Activated CD8-positive, alpha-beta memory T cell treated with anti-CD3 and anti-CD28 coated beads for 24 hours (primary cell): ENCODE data around the gene VOPP1.

Experiments used
- DNase-seq: peaks from one replicate; pipeline ENCODE4 v3.0.0-alpha.2; 2020

Gene VOPP1

DNA sequence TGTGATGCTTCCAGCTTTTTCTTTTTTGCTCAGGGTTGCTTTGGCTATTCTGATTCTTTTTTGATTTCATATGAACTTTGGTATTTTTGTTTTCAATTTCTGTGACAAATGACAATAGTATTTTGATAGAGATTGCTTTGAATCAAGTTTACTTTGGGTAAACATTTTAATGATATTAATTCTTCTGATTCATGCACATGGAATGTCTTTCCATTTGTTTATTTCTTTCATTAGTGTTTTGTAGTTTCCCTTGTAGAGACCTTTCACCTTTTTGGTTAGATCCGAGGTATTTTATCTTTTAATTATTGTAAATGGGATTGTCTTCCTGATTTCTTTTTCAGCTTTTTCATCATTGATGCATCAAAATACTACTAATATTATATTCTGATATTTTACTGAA, 114.0 kb downstream of the VOPP1 start:
- DNase-seq: no peak

- DNase-seq: no peak
Measured at GRCh38 chr7:55457801-55458200, 114.5 kb downstream of the VOPP1 start.

DNA sequence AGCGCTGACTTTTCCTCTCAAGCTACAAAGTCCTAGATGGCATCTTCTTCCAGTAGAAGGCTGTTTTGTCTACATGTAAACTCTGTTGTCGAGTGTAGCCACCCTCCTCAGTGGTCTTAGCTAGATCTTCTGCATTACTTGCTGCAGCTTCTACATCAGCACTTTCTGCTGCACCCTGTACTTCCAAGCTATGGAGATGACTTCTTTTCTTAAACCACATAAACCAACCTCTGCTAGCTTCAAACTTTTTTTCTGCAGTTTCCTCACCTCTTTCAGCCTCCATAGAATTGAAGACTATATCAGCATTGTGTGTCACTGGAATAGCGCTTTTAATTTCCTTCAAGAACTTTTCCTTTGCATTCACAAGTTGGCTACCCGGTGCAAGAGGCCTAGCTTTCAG, 119.3 kb downstream of the VOPP1 start:
- DNase-seq: no peak

DNA sequence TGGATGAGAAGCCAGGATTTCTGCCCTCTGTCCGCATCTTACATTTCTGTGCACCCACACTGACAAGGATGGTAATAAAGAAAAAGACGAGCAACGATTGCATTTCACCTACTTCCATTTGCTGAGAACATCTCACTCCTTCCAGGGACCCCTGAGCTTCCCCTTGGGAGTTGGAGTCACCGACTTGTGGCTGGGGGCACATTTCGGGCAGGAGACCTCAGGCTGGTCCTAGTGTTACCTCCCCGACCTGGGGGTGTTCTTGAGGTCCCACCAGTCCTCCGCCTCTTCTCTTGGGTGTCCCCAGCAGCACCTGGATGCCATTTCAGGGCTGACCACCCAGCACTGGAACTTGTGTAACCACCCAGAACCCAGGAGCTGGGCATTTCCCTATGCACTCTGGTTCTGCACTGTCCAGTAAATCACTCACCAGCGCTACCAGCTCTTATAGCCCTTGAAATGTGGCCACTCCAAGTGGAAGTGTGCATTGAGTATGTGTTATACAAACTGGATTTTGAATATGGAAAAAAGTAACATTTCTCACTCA, 122.2 kb downstream of the VOPP1 start:
- no peak for DNase-seq

DNA sequence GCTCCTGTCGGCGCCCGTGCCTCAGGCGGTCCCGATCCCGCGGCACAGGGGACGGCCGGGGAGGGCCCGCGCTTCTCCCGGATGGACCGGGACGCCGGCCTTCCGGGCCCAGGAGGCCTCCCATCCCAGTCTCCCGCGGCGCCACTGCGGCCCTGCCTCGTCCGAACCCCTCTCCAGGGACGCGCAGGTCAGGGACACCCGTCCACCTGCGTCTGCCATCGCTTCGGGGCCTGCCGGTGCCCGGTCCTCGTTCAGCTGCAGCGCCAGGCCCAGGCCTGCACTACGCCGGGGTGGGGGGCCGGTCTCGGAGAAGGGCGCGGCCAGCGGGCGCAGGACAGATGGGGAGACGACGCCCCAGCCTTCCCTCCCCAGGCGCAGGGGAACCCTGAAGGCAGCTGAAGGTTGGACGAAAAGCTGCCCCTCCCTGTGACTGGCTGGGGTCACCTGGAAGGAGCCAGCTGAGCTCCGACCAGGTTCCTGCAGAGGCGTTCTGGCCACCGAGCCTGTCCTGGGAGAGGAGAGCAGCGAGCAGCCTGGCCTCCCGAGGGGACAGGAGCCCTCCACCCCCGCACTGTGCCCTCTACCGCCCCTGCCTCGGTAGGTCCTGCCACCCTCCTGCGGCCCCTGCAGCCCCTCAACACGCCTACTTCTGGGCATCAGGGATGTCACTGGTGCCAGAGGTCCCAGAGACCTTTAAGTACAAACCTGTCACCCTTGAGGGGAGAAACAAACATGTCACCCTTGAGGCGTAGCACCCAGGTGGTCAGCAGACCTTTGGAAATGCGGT, 122.9 kb downstream of the VOPP1 start:
- DNase-seq: no peak

GRCh38 chr7:55448526-55448925, 123.8 kb downstream of the VOPP1 start:
- DNase-seq: no peak

GRCh38 chr7:55444786-55445185, 127.5 kb downstream of the VOPP1 start:
- DNase-seq: no peak

GRCh38 chr7:55441774-55442522, 130.4 kb downstream of the VOPP1 start:
- no peak for DNase-seq

- DNase-seq: no peak
Measured at GRCh38 chr7:55441002-55441401, 131.3 kb downstream of the VOPP1 start.

DNA sequence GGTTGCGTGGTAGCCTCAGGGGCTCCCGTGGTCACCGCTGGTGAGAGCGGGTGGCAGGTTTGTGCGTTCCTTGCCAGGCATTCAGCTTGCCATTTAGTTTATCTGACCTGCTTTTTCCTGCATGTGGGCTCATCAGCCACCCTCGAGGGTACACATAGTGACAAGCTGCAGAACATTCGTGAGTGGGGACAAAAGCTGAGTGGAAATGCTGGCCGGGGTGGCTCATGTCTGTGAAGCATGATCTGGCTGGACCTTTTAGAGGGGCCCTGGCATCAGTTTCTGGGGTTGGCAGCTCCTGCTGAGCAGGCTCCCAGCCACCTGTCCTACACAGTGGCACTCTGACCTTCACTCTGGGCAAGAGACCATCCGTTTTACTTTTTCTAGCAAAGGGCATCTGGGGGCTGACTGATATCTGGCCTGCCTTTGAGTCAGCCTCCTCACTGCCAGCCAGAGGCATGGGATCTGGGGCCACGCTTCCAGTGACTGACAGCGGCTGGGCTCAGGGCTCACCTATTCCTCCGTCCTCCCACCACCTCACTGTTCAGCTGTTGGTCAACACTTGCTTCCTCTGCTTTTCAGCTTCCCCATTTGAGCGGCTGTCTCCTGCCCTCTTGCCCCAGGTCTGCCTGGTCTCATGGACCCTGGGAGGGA, 132.1 kb downstream of the VOPP1 start:
- no peak for DNase-seq

- DNase-seq: no peak
Measured at GRCh38 chr7:55439627-55440026, 132.7 kb downstream of the VOPP1 start.

- DNase-seq: no peak
Measured at GRCh38 chr7:55438757-55439525, 133.4 kb downstream of the VOPP1 start.

- no peak for DNase-seq
Measured at GRCh38 chr7:55438085-55438756, 134.1 kb downstream of the VOPP1 start.

- no peak for DNase-seq
Measured at GRCh38 chr7:55437375-55437774, 134.9 kb downstream of the VOPP1 start.

DNA sequence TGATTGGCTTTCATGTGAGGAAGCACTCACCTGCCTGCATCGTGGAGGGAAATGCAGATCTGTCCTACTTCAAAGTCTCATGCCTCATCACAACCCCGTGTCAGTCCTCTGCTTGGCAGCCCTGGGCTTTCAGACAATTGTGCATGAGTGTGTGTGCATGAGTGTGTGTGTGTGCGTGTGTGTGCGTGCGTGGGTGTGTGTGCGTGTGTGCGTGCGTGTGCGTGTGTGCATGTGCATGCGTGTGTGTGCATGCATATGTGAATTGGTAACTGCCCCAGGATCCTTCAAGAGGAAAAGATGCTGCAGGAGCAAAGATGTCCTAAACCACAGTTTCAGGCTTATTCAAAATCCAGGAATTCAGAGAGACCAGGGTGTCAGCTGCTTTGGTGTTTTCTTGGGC, 135.8 kb downstream of the VOPP1 start:
- no peak for DNase-seq

GRCh38 chr7:55435466-55435865, 136.8 kb downstream of the VOPP1 start:
- no peak for DNase-seq

- DNase-seq: no peak
Measured at GRCh38 chr7:55432939-55433784, 139.1 kb downstream of the VOPP1 start.

DNA sequence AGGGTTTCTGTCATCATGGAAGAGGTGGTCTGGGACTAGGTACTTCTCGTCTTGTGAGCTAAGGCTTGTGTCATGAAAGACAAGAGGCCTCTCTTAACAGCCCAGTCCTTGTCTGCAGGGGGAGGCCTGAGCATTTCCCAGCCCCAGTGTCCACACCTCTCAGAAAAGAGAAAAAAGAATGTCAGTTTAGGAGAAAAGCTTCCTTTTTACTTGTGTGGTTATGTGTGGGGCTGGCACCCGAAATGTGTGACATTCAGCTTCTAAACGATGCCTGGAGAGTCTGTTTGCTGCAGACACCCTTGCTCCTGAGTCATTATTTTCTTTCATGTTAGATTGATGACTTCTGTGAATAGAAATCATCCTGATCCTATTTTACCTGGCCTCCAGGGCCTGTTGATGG, 139.8 kb downstream of the VOPP1 start:
- no peak for DNase-seq

DNA sequence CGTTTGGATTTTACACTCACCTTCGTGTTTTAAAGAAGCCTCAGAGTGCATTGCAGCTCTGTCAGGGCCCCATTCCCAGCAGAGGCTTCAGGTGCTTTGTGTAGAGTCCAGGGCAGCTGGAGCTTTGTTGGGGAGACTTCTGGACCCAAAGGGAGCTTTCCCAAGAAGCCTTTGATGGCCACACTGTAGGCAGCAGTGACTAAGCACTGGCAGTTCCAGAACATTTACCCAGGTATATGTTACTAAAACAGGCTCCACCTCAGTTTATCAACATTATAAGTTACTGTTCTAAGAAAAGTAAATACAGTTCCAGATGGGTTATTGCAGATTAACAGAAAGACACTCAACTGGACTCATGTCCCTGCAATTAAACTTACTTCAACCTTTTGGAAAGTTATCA, 140.4 kb downstream of the VOPP1 start:
- DNase-seq: no peak

DNA sequence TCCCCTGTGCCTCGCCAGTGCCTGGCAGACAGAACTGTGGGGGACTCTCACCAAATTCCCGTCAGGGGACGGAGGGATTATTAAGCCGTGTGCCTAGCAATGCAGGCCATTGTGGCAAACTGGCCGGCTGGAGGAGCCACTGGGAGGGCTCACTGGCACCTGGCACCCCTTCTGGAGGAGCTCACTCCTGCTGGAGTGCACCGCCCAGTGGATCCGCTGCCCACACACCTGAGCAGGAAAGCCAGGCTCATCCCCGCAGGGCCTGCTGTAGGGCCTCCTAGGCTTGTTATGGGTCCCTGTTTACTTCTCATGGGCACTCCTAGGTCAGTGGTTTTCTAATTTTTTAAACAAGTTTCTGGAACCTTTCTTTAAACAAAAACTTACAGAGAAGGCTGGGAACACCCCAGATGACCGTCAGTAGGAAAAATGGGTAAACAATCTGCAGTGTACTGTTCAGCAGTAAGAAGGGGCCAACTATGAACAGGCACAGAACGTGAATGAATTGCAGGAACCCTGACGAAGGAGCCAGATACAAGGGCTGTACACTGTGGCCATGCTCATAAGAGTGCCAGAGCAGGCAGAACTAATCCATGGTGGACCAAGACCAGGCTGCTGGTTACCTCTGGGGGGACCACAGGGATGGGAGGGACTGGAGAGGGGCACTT, 142.3 kb downstream of the VOPP1 start:
- no peak for DNase-seq

- no peak for DNase-seq
Measured at GRCh38 chr7:55427800-55428199, 144.5 kb downstream of the VOPP1 start.
